Vagina (tissue), 2 donors: ENCODE results near the gene RGS3.

Experiments used
- POLR2A ChIP-seq, 2 donors: fragments of 450-650 bp; IDR thresholded peaks; one replicate each; pipeline ENCODE4 v1.6.1; 2017; ENCODE audit warnings: antibody characterized with exemption in 2 of 2, mild to moderate bottlenecking in 2 of 2, moderate library complexity in 2 of 2
- TF ChIP-seq, protein P1 (sequence below), 3 experiments: fragments of 450-650 bp in 2 of 3; fragments of 200-600 bp in 1 of 3; sonication (generic) in 1 of 3; IDR thresholded peaks; one replicate each; pipeline ENCODE4 v1.5.1; 2017 to 2019; ENCODE audit warnings: antibody characterized with exemption in 3 of 3, mild to moderate bottlenecking in 2 of 3, moderate library complexity in 2 of 3

GRCh38 chr9:113543982-113544303 lies 80.4 kb downstream of the RGS3 start:
- no peak for TF ChIP-seq POLR2A (IDR thresholded peaks at IDR 0.05)
- TF ChIP-seq, protein P1, sequence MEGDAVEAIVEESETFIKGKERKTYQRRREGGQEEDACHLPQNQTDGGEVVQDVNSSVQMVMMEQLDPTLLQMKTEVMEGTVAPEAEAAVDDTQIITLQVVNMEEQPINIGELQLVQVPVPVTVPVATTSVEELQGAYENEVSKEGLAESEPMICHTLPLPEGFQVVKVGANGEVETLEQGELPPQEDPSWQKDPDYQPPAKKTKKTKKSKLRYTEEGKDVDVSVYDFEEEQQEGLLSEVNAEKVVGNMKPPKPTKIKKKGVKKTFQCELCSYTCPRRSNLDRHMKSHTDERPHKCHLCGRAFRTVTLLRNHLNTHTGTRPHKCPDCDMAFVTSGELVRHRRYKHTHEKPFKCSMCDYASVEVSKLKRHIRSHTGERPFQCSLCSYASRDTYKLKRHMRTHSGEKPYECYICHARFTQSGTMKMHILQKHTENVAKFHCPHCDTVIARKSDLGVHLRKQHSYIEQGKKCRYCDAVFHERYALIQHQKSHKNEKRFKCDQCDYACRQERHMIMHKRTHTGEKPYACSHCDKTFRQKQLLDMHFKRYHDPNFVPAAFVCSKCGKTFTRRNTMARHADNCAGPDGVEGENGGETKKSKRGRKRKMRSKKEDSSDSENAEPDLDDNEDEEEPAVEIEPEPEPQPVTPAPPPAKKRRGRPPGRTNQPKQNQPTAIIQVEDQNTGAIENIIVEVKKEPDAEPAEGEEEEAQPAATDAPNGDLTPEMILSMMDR (IDR thresholded peaks at IDR 0.05), result no peak
